Erythroblast (primary cell): ENCODE results near the gene CBL.

Source experiments
- GATA1 ChIP-seq: IDR thresholded peaks from 2 replicates; pipeline ENCODE4 v1.6.1; 2011; ENCODE audit warnings: low read depth, mild to moderate bottlenecking, control low read depth, low read length, moderate library complexity
- POLR2A ChIP-seq: IDR thresholded peaks from 2 replicates; pipeline ENCODE4 v1.6.1; 2011; ENCODE audit warnings: mild to moderate bottlenecking, low read length

GRCh38 chr11:119188067-119188466 lies 18.1 kb upstream of the CBL start:
- TF ChIP-seq POLR2A: no peak
- TF ChIP-seq GATA1: no peak
